AG09319 (cell line): ENCODE data around the gene LCE3E.
"Not testable (repeated sequence)": the region's sequence is repeated elsewhere in the genome, so short reads cannot be mapped to it uniquely, and the experiment has no call there.

Experiments used
- DNase-seq: peaks from one replicate; pipeline ENCODE4 v3.0.0-alpha.2; 2010; ENCODE audit warnings: low read depth; ENCODE audit errors: extremely low read depth
- TF ChIP-seq, protein P1 (sequence below): IDR thresholded peaks from 2 replicates; pipeline ENCODE4 v1.5.1; 2011; ENCODE audit warnings: low read depth, mild to moderate bottlenecking, inconsistent platforms, low read length, moderate library complexity

LCE3E gene

GRCh38 chr1:152566681-152567080 lies at the start of gene LCE3E:
LCE3E (minus strand) TSS chr1:152566780; CDS start chr1:152566208, 572 bp downstream.
- DNase-seq = no peak
- TF ChIP-seq, protein P1, sequence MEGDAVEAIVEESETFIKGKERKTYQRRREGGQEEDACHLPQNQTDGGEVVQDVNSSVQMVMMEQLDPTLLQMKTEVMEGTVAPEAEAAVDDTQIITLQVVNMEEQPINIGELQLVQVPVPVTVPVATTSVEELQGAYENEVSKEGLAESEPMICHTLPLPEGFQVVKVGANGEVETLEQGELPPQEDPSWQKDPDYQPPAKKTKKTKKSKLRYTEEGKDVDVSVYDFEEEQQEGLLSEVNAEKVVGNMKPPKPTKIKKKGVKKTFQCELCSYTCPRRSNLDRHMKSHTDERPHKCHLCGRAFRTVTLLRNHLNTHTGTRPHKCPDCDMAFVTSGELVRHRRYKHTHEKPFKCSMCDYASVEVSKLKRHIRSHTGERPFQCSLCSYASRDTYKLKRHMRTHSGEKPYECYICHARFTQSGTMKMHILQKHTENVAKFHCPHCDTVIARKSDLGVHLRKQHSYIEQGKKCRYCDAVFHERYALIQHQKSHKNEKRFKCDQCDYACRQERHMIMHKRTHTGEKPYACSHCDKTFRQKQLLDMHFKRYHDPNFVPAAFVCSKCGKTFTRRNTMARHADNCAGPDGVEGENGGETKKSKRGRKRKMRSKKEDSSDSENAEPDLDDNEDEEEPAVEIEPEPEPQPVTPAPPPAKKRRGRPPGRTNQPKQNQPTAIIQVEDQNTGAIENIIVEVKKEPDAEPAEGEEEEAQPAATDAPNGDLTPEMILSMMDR = no peak

DNA sequence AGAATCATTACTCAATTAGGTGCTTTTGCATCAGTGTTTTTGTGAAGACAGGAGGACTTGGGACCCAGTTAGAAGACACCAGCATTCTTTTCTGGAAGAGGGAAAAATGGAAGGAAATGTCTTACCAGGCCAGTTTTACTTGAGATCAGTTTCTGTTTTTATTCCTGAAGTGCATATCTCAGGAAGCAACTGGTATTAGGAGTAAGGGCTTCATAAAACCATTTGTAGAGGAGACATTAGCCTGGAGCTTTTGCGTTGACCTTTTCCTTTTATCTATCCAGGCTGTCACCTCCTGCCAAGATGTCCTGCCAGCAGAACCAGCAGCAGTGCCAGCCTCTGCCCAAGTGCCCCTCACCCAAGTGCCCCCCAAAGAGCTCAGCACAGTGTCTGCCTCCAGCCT lies 46.9 kb upstream of the LCE3E start, which contains the start of gene LCE3B:
TSS of gene LCE3B (plus strand) at position 301 of the 400 bp plus-strand sequence. CDS start at position 301, 0 bp downstream.
- TF ChIP-seq, protein P1 = no peak

DNA sequence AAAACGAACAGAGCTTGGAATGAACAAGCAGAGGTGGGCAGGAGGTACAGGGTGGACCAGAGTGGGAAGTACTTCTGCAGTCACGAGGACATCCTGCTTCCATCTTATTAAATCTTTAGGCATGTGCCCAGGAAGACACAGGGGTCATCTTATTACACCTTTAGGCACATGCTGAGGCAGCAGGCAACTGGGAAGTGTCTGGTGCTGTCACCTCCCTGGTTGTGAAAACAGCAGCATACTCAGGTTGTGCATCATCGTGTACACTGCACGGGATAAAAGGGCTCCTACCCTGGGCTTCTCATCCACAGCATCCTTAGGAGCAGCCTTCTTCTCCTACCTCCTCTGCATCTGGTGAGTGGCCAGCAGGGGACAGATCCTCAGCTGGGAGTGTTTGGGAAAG lies 33.4 kb upstream of the LCE3E start, which contains the start of gene LCE3C:
TSS of gene LCE3C (plus strand) at position 301 of the 400 bp plus-strand sequence. CDS start 498 bp downstream, outside the sequence.
- TF ChIP-seq, protein P1 = no peak

More for the DNA sequence above, 46.9 kb upstream of the LCE3E start, which contains the start of gene LCE3B:
- DNase-seq = no peak

DNA sequence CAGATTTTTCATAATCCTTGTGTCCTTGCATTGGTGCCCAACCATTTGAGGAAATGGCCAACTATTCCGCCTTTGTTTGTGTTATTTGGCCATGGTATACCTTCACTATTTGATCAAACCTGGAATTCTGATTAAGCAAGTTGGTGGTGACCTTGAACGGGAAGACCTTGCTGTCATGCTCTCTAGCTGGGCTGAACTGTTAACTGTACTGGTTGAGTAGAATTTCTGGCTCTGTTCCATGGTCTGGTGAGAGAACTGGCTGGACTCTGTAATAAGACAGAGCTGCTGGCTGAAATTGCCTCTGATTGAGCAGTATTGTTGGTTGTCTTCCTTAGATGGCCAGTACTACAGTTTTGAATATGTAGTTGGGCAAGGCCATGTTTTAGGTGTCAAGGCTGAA lies 30.4 kb upstream of the LCE3E start:
- DNase-seq = no peak
- TF ChIP-seq, protein P1 = no peak

More for the DNA sequence above, 33.4 kb upstream of the LCE3E start, which contains the start of gene LCE3C:
- DNase-seq = no peak

DNA sequence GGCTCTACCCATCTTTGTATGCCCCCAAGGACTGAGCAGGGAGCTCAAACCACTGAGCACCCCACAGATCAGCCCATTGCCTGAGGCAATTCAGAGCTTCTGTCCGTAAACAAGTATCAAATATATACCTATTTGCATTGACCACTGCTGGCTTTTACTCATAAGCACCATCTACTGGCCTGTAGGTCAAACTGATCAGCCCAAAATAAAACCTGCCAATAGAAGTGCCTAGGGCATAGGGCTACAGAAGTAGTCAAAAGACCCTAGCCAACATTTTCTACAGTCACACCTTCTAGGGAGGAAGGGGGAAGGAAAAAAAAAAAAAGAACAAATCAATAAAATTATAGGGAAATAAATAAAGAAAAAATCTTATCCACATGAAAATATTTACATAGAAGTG lies 19.0 kb upstream of the LCE3E start:
- TF ChIP-seq, protein P1 = no peak
- DNase-seq = no peak

- TF ChIP-seq, protein P1 = no peak
- no peak for DNase-seq
These were observed 16.1 kb upstream of the LCE3E start for GRCh38 chr1:152582647-152583046.

GRCh38 chr1:152580433-152580832 lies 13.9 kb upstream of the LCE3E start, which contains the start of gene LCE3D:
LCE3D (minus strand) TSS chr1:152580516; CDS start chr1:152579936, 580 bp downstream.
- TF ChIP-seq, protein P1 = no peak
- DNase-seq = no peak

GRCh38 chr1:152579526-152579925 lies 12.9 kb upstream of the LCE3E start:
- not testable (repeated sequence) for DNase-seq
